EH (cell line): Measurements from ENCODE around the gene NSUN3.
"Not testable (repeated sequence)": the region's sequence is repeated elsewhere in the genome, so short reads cannot be mapped to it uniquely, and the experiment has no call there.

ENCODE experiments used
- DNase-seq: peaks from one replicate; pipeline ENCODE4 v3.0.0-alpha.2; 2015; ENCODE audit warnings: low read depth

Gene NSUN3

DNA sequence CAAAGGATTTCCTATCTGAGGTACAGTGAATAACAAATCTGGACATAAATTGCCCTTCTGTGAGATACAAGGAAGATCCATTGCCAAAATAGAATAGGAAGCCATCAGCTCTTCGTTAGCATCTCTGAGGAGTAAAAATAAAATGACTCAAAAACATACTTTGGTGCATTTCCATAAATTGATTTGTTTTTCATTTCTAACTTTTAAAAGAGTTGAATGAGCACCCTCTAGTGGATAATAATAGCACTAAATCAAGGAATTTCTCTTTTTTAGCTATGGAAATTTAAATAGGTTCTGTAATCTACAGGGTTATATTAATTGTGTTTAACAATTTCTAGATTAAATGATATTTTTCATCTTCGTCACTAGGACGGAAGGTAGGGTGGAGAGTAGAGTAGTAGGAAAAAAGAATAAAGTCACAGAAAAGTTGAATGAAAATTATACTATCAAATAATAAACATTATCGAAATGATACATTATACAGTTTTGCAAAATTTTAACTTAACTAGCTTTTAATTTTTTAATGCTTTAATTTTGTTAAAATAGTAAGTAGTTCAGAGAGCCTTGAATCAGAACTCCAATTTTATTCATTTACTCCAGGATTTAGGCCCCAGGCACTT is 6.4 kb downstream of the NSUN3 start:
- DNase-seq, result peak; percentile 40

GRCh38 chr3:94070341-94070911 is 7.6 kb downstream of the NSUN3 start:
- DNase-seq, result no peak

DNA sequence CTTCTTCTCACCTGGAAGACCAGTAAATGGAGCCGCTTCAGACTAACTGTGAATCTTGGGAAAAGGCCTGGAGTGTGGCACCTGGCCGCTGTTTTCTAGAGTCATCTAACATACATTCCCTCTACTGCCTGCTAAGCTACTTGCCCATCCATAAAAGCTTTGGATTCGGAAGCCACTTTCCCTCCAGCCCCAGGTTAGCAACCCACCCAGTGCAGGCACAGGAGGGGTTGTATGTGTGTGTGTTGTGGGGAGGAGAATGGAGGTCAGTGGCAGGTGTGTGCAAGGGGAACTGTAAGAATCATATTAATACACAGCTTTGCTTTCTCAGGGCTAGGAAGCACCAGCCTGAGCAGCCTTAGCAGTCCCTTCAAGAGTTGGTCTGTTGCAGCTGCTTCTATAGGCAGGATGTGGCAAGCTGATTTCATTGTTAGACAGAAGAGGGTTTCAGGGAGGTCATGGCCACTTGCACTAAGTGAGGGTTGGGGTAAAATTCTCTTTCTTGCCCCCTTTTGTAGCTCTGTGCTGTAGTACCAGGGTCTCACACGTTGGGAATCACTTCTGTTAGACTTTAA is 8.9 kb downstream of the NSUN3 start:
- DNase-seq, result no peak

DNA sequence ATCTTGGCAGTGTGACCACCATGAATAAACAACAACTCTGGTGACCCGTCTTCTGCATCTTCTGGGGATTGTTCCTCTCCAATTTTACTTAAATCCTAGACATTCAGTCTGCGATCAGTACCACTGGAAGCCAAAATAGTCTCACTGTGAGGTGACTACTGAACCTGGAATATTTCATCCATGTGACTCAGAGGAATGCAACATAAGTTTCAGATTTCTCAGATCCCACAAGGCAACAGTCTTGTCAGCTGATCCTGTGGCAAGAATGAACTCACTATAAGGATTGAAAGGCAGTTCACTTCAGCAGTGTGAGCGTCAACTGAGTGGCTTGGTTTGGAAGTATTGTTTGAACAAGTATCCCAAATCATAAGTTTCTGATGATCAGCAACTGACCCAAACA is 13.2 kb downstream of the NSUN3 start:
- DNase-seq, result peak; percentile 25

- DNase-seq, result not testable (repeated sequence)
Measured at GRCh38 chr3:94080552-94080951, 17.7 kb downstream of the NSUN3 start.

DNA sequence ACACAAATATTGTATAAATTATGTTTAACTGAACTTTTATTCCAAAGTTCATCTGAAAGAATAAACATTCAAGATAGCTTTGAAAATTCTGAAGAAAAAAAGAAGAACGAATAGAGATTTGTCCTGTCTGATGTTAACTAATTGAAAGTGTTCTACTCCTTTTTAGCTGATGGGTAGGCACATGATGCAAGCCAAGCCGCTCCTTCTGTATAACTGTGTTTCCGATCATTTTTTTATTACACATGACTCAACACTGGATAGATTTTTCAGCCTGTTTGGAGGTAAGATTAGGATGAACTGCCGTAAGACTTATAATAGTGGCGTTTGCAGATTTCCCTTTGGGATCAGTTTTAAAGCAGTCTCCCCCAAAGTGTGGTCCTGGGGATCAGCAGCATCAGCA is 19.0 kb downstream of the NSUN3 start:
- DNase-seq, result no peak

DNA sequence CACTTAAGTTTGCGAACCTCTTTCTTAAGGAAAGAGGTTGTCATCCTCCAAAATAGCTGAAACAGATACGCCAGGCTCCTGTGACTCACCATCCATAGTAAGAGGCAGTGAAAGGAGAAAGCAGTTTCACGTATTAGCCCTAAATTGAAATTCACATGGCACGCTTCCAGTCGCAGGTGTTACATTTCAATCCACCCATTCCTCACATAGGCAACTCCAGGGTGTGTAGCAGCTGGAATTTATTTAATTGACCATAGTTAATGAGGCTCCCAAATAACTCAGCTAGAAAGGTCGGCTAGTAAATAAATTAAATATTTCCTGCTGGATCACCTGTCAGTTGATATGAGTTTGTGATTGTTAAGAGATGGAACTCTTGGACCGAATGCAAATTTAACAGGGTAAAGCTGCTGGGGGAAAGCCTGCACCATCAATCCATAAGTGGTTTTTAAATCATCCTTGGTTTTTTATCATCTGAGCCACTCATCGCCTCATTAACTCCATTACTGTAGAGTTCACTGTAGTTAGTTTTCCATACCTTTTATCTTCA is 19.6 kb downstream of the NSUN3 start:
- no peak for DNase-seq

GRCh38 chr3:94083261-94083660 is 20.4 kb downstream of the NSUN3 start:
- no peak for DNase-seq

GRCh38 chr3:94089126-94089525 is 26.3 kb downstream of the NSUN3 start:
- no peak for DNase-seq

DNA sequence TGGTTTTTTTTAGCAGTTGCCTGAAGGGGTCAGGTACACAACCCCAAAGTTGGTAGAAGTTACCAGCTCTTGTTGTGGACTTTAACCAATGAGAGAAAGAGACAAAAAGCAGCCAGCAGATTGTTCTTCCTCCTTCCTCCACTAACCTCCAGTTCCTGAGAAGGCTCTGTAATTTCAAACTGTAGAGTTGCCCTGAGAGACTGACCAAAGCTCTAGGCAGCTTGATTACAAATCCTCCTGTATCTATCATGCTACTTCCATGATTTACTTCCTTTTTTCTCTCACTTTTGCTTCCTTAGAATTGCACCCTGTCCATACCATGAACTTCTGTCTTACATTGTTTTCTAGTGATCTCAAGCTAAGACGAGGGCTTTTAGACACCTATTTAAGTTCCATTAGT is 29.2 kb downstream of the NSUN3 start:
- DNase-seq, result no peak

DNA sequence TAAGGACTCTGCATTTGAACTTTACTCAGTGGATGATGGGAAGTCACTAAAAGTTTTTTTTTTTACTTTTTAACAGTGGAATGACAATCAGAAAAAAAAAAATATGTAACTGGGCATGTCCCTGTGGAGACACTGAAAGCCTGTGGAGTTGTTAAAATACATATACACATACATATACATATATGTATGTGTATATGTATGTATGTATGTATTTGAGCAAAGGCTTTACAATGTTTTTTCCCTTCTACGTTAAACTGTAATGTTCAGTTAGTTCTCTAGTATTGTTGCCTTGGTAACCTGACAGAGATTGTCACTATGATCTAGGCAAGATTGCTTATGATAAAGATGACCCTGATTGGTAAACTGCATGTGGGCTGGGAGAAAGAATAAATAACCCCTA is 30.3 kb downstream of the NSUN3 start:
- DNase-seq, result no peak

DNA sequence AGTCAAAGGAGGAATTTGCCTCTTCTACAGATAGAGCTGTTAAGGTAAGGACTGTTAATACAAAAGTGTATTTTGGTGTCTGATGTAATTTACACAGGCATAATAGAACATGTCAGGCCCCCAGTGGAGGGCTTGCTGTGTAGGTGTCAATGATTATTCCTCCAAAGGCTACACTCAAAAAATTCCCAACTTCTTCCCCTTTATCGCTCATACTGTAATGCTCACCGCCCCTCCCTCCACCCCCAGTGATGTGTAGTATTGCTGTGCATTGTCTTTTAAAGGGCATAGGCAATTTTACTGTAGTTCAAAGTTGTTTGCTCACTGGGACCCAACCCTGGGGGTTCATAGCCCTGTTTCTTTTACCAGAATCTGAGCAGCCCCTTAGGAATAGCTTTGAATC is 32.2 kb downstream of the NSUN3 start:
- no peak for DNase-seq

- DNase-seq, result no peak
Measured at GRCh38 chr3:94098452-94098851, 35.6 kb downstream of the NSUN3 start.

DNA sequence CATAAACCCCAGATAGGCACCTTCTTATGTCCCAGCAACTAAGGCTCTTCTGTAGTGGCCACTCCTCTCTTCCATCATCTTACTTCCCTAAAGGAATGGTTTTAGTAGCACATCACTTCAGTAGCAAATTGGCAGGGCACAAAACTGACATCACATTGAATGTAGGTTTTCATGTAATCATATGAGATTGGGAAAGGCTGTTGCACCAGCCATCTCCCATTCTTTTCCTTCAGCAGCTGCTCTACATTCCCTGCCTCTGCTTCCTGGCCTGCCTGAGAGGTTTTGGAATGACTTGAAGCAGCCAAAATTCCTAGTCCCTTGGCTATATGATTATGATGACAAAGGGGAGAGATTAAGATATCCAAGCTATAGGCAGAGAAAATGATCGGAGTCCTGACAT is 36.5 kb downstream of the NSUN3 start:
- no peak for DNase-seq

DNA sequence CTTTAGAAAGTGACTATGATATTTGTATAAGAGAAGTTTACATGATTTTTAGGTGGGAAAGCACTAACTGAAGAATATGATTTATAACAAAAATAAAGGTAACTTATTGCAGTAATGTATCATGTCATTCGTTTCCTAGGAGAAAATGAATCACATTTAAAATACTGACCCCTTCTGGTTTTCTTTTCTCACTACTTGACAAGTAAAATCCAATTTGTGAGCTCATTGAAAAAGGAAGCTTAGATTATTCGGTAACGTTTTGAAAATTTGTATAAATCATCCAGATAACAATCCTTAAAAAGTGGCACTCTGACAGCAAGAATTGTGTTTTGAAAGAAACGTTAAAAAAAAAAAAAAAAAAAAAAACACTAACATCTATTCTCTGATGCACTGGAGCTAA is 39.0 kb downstream of the NSUN3 start:
- DNase-seq, result peak; percentile 5

DNA sequence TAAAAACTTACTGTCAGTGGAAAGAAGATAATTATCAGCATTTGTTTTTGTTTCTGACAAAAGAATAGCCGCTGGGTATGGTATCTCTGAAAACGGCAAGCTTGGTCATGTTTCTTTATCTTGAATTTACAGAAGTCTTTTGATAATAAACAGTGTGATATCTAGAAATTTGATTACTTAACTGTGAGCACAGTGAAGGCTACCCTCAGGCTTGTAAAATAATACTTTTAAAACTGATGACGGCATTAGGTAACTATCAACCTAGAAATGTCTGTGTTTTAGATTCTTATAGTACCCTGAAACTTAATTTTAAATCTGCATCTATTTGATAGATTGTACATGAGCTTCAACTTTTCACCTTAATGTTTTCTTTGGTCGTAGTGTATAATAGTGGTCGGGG is 43.4 kb downstream of the NSUN3 start:
- DNase-seq, result no peak

- DNase-seq, result not testable (repeated sequence)
Measured at GRCh38 chr3:94110232-94110631, 47.4 kb downstream of the NSUN3 start.

DNA sequence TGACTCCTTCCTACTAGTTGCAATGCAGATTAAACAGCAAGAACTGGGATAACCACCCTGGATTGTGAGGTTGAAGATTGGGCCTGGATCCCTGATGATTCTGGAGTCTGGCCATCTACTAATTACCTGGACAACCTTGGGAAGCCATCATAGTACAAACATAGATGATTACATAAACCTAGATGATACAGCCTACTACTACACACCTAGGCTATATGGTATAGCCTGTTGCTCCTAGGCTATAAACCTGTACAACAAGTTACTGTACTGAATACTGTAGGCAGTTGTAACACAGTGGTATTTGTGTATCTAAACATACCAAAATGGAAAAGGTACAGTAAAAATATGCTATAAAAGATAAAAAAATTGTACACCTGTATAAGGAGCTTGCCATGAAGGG is 48.0 kb downstream of the NSUN3 start:
- DNase-seq, result no peak

DNA sequence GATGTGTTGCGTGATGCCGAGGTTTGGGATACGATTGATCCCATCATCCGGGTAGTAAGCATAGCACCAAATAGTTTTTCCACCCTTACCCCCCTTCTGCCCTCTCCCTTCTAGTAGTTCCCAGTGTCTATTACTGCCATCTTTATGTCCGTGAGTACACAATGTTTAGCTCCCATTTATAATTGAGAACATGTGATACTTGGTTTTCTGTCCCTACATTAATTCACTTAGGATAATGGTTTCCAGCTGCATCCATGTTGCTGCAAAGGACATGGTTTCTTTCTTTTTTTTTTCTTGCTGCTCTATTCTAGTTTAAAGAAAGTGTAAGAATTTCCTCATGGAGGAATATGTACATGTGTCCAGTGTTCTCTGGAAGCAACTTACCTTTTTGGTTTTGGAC is 51.8 kb downstream of the NSUN3 start:
- DNase-seq, result peak; percentile 8

GRCh38 chr3:94115482-94115881 is 52.6 kb downstream of the NSUN3 start:
- DNase-seq, result peak; percentile 46

DNA sequence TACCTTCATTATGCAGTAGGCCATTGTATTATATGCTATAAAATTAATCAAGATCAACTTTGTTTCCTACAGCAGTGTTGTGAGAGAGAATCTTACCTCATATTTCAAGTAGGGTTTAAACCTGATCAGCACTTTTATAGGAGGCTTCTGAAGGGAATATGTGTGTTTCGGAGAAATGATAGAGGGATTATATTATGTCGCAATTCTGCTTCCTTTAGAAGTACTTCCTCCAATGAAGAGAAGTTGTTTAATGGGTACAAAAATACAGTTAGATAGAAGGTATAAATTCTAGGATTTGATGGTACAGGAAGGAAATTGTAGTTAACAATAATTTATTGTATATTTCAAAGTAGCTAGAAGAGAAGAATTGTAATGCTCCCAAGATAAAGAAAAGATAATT is 54.9 kb downstream of the NSUN3 start:
- no peak for DNase-seq

DNA sequence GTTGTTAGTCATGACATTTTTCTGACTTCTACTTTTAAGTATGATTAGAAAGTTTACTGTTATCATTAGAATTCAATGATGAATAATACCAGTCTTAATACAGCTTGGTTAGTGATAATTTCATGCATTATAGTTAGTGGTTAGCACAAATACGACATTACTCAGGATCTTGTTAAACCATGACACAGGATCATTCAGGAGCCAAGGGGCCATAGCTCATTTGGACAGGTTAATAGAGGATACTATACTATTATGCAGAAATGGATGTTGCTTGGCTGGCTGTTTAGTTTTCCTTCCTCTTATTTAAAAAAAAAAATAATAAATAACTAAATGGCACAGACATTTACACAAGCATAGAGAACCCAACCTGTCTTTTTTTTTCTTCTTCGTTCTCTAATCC is 55.5 kb downstream of the NSUN3 start:
- no peak for DNase-seq

- no peak for DNase-seq
Measured at GRCh38 chr3:94121161-94121560, 58.3 kb downstream of the NSUN3 start.

DNA sequence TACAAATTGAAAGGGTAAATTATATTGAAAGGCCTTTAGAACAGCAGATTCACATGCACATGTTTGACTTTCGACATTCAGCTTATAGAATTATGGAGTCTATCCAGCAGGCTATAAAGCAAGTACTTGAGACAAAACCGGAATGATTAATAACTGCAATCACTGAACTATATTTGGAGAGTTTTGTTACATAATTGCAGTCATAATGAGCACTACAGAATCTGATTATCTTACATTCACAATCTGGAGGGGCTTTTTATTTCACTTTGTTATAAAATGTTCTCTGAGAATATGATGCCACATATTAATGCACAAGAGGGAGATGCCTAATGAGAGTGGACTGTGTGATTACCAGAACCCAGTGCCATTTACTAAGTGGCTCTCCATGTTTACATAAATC is 64.3 kb downstream of the NSUN3 start:
- no peak for DNase-seq
